ENCODE results near the gene PIK3R5.

PIK3R5 gene

DNA sequence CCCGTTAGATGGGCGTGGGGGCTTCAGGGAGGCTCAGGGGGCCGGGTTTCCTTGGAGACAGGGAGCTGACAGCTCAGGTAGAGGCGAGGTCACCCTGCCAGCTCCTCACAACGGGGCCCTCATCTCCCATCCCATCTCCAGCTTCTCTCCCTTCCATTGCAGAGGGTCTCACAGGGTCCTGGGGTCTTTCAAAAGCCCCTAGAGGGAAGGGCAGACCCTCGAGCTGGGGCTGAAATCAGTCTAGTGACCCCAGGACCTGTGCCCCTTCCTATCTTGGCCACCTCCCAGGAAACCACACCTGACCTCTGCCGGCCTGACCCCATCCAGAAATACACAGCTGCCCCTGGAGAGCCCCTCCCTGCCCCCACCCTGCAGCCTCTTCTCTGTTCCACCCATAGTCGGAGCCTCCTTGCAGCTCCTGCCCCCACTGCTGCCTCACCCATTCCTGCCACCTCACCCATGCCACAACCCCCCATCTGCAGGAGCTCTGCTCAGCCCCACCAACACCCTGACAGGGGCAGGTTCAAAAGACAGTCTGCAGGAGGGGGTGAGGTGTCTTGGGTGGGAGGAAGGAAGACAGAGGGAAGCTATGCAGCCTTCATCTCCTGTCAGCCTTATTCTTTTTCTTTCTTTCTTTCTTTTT lies 23.4 kb downstream of the PIK3R5 start:
- no peaks in the 10 kb centered on the region for H3K9me3 ChIP-seq (ENCODE audit: severe bottlenecking)
- TF ChIP-seq, protein P1, sequence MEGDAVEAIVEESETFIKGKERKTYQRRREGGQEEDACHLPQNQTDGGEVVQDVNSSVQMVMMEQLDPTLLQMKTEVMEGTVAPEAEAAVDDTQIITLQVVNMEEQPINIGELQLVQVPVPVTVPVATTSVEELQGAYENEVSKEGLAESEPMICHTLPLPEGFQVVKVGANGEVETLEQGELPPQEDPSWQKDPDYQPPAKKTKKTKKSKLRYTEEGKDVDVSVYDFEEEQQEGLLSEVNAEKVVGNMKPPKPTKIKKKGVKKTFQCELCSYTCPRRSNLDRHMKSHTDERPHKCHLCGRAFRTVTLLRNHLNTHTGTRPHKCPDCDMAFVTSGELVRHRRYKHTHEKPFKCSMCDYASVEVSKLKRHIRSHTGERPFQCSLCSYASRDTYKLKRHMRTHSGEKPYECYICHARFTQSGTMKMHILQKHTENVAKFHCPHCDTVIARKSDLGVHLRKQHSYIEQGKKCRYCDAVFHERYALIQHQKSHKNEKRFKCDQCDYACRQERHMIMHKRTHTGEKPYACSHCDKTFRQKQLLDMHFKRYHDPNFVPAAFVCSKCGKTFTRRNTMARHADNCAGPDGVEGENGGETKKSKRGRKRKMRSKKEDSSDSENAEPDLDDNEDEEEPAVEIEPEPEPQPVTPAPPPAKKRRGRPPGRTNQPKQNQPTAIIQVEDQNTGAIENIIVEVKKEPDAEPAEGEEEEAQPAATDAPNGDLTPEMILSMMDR (IDR thresholded peaks at IDR 0.05; ENCODE audit: low read depth, low read length) = no peak
- no peak for DNase-seq
- H3K27ac ChIP-seq = no peak overlapping the region
- H3K27me3 ChIP-seq (ENCODE audit: insufficient read depth, low read depth, severe bottlenecking) = no peaks in the 10 kb centered on the region
- no peak overlapping the region for H3K4me3 ChIP-seq (ENCODE audit: low read depth, low read length)
- no peaks in the 10 kb centered on the region for H3K36me3 ChIP-seq

DNA sequence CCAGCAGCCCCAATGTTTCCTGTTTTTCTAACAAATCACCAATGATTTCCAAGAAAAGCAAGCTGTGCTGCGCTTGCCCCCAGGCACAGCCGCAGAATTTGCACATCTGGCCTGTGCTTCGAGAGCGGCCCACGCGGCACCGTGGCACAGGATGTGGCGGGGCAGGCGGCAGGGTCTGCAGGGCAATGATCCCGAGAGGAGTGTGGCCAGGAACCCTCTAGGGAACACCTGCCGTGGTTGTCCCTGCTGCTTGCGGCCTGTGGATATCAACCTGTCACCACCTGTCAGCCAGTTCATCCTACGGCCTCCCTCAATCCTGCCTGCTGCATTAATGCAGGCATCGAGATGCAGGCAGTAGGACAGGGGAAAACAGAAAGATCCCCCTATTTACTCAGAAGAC lies 24.0 kb downstream of the PIK3R5 start:
- no peaks in the 10 kb centered on the region for H3K27me3 ChIP-seq (ENCODE audit: insufficient read depth, low read depth, severe bottlenecking)
- no peak overlapping the region for H3K27ac ChIP-seq
- no peak overlapping the region for H3K4me3 ChIP-seq (ENCODE audit: low read depth, low read length)
- H3K9me3 ChIP-seq (ENCODE audit: severe bottlenecking) = no peaks in the 10 kb centered on the region
- TF ChIP-seq, protein P1 (IDR thresholded peaks at IDR 0.05; ENCODE audit: low read depth, low read length) = no peak
- no peak for DNase-seq
- H3K36me3 ChIP-seq = no peaks in the 10 kb centered on the region

DNA sequence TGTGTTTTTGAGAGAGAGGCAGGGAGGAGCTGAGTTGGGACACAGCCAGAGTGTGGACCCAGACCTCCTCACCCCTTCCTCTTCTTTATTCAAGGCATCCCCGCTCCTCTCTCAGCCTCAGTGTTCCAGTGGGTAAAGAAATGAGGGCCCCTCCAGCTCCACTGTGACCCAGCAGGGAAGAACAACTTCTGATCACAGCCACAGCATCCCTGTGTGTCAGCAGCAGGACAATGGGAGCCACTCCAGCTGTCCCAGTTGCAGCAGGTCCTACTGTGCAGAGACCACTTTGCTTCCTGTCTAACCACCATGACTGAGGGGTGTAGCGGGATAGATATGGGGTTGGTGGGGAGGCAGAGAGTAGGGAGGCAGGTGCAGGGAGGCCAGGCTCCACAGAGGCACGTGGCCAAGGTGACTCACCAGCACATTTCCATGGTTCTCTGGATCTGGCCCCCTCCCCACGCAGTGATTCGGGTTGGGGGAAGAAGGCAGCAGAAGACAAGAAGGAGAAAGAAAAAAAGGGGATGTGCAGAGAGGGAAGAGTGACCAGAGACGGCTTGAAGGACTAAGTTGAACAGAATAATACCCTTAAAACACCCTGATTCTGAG lies 24.5 kb downstream of the PIK3R5 start:
- TF ChIP-seq, protein P1 (IDR thresholded peaks at IDR 0.05; ENCODE audit: low read depth, low read length) = no peak
- H3K4me3 ChIP-seq (ENCODE audit: low read depth, low read length) = no peak overlapping the region
- DNase-seq = no peak

DNA sequence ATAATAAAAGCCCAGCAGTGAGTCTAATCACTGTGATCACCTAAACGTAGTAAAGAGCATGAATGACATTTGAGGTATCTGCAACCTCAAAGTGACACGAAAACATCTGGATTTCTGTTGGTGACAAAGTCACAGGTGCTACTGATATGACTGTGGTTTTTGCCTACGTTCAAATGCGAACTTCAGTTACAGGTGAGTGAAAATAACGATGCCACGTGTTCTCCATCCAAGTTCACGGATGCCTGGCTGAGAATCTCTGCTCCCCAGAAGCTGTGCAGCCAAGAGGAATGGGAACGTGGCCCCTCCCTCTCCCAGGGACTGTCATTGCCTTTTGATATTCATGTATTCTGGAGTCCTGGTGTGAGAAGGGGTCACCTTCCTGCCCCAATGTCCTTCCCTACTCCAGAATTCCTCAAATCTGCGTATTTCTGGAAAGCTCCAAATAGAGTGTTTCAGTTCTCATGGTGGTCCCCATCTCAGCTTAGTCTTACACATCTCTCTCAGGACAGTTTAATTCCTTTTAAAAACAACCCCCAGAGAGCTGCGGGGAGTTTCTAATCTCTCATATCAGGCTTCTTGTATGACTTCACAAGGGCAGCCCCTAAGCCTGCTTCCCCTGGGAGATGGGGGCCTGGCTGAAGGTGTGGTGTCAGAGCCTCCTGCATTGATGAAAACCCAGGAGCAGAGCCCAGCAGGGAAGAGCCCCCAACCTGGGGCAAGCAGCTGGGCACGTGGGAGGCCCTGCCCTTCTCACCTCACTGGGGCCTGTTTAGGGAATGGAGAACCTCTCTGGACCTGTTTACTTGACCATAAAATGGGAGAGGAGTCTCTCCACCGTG lies 25.8 kb downstream of the PIK3R5 start:
- no peak for DNase-seq
- Histone ChIP-seq H3K36me3 (no peaks in the 10 kb centered on the region), H3K27ac (no peak overlapping the region), H3K9me3 (ENCODE audit: severe bottlenecking) (no peaks in the 10 kb centered on the region), H3K27me3 (ENCODE audit: insufficient read depth, low read depth, severe bottlenecking) (no peaks in the 10 kb centered on the region), H3K4me3 (ENCODE audit: low read depth, low read length) (no peak overlapping the region)
- TF ChIP-seq, protein P1 (IDR thresholded peaks at IDR 0.05; ENCODE audit: low read depth, low read length) = no peak

More for the DNA sequence above, 24.5 kb downstream of the PIK3R5 start:
- Histone ChIP-seq H3K9me3 (ENCODE audit: severe bottlenecking) (no peaks in the 10 kb centered on the region), H3K27me3 (ENCODE audit: insufficient read depth, low read depth, severe bottlenecking) (no peaks in the 10 kb centered on the region), H3K27ac (no peak overlapping the region), H3K36me3 (no peaks in the 10 kb centered on the region)

DNA sequence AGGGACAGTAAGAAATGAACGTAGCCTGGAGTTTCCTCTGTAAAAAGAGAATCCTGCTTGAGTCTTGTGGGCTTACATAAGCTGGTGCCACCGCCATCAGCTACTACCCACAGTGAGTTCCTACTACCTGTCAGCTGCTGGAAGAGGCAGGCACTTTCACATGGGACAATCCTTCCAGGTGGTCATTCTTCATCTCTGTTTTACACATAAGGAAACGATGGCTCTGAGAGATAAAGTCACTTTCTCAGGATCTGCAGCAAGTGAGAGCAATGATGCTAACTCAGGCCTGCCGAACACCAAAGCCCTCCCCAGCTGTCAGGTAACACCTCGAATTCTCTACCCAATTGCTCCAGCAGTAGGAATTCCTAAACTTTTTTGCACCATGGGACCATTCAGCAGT lies 26.6 kb downstream of the PIK3R5 start:
- no peak for DNase-seq
- Histone ChIP-seq H3K27me3 (ENCODE audit: insufficient read depth, low read depth, severe bottlenecking) (no peaks in the 10 kb centered on the region), H3K4me3 (ENCODE audit: low read depth, low read length) (no peak overlapping the region), H3K27ac (no peak overlapping the region), H3K36me3 (no peaks in the 10 kb centered on the region), H3K9me3 (ENCODE audit: severe bottlenecking) (no peaks in the 10 kb centered on the region)
- TF ChIP-seq, protein P1 (IDR thresholded peaks at IDR 0.05; ENCODE audit: low read depth, low read length) = no peak
